ENCODE measurements around the gene NEFH.

DNA sequence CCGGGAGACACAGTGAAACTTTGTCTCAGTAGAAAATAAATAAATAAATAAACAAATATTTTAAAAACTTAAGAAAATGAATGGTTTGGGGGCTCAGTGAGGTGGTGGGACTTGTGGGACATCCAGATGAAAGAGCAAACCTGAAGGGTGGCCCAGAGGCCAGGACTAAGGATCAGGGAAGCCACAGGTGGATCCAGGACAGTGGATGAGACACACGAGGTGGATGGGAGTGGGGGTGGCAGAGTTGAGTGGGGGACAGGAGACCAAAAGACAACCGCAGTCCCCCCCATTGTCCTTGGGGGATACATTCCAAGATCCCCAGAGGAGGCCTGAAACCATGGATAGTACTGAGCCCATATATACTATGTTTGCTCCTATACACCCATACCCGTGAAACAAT, 34.5 kb upstream of the NEFH start:
- no peak for TF ChIP-seq SIN3A (IDR thresholded peaks at IDR 0.05; ENCODE audit: borderline replicate concordance, insufficient read depth, low read length)
- no peak for TF ChIP-seq POLR2AphosphoS5 (IDR thresholded peaks at IDR 0.05; ENCODE audit: low read depth, low read length)
- no peak for TF ChIP-seq FOXP2 (optimal IDR thresholded peaks at IDR 0.05; ENCODE audit: borderline replicate concordance, extremely low read depth, extremely low read length, insufficient read depth)
